Measurements from ENCODE around the gene DOCK4. TPM values are rescaled to one million over a fixed set of nuclear protein-coding genes. Genes with fewer than 3 reads are reported as not detected.

DOCK4 gene
- total RNA-seq, 1 donor from 2014 or later: 14.9 TPM

DNA sequence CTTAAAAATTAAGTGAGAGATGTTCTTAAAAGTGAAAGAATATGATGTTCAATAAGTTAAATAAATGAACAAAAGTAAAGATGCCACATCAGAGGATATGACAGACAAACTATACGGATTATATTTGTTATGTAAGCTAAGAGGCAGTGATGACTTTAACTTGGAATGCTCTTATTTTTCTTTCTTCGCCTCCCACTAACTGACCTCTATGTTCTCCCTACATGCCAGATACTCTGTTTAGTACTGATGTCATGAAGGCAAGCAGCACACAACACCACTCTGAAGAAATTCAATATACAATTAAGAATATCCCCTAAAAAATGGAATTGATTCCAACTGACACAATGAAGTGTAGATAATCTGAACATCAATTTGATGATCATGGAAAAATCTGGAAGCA is 223.4 kb downstream of the DOCK4 start:
- intact Hi-C loops (cut with DNase I): no loop called here
- no peak for DNase-seq
- ATAC-seq (ENCODE audit: poor library complexity): no peak

DNA sequence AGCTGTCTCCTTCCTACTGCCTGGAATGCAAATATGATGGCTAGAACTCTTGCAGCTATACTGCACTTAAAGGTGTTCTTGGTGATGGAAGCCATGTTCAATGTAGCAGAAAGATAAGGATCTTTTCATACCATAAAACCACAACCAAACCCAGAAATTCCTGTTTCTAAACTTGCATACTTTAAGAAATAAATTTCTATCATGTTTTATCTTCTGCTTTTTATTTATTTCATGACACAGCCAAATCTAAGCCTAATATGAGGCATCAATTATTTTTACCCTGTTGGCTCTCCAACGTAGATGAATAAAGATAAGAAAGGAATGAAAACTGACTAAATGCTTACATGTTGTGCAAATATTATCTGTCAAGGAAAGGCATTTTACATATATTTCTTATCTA is 224.1 kb downstream of the DOCK4 start:
- ATAC-seq (ENCODE audit: poor library complexity): no peak
- DNase-seq: no peak
- intact Hi-C loops (cut with DNase I): no loop called here

DNA sequence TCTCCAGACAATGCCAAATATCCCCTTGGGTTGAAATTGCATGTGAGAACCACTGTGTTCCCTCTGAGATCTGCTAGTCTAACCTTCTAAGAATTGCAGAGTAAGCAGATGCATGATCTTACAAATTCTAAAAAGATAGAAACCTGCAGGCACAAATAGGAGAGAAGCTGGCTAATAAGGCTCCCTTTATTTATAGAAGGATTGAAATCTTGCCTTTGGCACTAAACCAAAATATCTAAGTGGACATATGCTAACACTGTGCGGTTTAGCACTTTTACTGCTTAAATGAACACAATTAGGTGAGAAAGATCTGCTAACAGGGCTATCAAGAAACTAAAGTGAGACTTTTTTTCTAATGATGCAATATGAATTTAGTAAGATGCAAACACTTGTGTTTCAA is 225.5 kb downstream of the DOCK4 start:
- intact Hi-C loops (cut with DNase I): no loop called here
- DNase-seq (no peak), ATAC-seq (ENCODE audit: poor library complexity) (no peak)

DNA sequence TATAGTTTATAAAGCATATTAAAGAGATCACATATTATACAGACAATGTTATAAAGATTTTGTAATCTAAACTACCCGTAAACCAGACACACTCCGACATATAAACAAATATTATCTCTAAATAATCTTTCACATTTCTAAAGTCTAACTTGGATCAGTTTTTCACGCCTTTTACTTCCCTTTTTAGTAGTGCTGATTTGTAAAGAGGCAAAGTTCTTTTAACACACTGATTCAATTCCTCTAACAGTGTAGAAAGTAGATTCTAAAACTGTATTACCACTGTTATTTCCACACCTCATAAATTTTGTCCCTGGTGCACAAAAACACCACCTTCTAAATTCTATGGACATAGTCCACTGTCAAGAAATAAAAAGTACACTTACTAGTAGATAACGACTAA is 230.9 kb downstream of the DOCK4 start:
- no peak for ATAC-seq (ENCODE audit: poor library complexity)
- intact Hi-C loops (cut with DNase I): no loop called here
- DNase-seq: no peak

DNA sequence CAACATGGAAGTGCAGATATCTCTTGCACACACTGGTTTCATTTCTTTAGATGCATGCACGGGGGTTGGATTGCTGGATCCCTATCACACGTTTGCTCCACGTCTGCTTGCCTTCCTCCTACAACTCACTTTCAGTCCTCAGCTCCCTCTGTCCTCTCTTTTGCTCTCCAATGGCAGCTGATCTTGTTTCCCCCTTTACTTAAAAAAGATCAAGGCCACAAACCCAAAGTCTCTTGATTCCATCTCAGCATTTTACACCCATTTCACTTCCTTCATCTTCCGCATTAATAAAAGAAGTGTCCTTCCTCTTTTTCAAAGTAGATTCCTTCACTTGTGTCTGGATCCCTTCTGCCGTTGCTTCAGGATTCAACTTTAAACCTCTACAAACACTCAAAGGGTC is 245.2 kb downstream of the DOCK4 start:
- intact Hi-C loops (cut with DNase I): no loop called here
- DNase-seq (no peak), ATAC-seq (ENCODE audit: poor library complexity) (no peak)

DNA sequence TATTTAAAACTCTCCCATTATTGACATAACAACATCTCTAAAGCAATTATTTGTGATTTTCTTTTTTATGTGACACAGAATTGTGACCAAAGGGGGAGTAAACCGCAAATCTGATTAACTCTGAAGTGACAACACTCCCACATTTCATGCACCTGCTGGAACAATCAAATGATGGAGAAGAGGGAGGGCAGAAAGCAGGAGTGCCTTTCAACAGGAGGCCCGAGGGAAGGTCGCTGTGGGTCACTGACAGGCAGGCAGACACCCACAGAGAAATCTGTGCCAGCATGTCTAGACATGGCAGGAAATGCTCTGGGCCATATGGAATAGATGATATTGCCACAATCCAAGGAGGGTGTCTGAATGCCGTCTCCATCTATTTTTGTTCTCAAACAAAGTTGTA is 247.3 kb downstream of the DOCK4 start:
- intact Hi-C loops (cut with DNase I): no loop called here
- ATAC-seq (ENCODE audit: poor library complexity) (no peak), DNase-seq (no peak)

DNA sequence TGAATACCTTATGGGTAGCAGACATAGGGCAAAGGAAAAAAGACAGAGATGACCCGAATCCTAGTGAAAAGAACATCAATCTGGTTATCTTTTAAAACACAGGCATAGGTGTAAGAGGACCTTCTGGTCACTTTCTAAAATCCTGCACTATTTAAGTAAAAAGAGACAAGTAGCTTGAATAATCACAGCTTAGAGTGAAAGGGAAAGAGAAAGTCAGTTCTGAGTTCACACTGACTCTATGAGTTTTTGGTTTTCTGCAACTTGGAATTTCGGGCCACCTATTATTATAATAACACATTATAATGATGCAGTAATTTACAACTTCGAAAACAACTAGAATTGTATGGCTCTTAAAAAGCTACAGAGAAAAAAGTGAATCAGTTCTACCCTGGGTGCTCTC is 247.8 kb downstream of the DOCK4 start:
- no peak for ATAC-seq (ENCODE audit: poor library complexity)
- intact Hi-C loops (cut with DNase I): no loop called here
- DNase-seq: no peak

DNA sequence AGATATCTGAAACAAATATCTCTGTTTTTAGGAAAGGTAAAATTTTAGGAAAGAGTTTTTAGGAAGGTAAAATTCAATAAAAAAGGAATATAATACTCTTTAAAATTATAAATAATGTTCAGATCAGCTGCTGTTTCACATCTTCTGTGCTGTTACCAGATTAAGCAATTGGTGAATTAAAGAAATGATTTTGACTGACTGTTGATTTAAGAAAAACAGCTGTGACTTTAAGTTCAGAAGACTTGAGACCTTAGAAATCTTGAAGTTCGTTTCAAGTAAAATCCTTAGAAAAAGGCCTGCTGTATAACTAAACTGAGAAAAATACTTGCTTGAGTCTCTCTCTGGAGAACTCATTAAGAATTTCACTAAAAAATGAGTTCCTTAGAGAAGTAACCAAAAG is 250.6 kb downstream of the DOCK4 start:
- DNase-seq (no peak), ATAC-seq (ENCODE audit: poor library complexity) (no peak)
- intact Hi-C loops (cut with DNase I): no loop called here

DNA sequence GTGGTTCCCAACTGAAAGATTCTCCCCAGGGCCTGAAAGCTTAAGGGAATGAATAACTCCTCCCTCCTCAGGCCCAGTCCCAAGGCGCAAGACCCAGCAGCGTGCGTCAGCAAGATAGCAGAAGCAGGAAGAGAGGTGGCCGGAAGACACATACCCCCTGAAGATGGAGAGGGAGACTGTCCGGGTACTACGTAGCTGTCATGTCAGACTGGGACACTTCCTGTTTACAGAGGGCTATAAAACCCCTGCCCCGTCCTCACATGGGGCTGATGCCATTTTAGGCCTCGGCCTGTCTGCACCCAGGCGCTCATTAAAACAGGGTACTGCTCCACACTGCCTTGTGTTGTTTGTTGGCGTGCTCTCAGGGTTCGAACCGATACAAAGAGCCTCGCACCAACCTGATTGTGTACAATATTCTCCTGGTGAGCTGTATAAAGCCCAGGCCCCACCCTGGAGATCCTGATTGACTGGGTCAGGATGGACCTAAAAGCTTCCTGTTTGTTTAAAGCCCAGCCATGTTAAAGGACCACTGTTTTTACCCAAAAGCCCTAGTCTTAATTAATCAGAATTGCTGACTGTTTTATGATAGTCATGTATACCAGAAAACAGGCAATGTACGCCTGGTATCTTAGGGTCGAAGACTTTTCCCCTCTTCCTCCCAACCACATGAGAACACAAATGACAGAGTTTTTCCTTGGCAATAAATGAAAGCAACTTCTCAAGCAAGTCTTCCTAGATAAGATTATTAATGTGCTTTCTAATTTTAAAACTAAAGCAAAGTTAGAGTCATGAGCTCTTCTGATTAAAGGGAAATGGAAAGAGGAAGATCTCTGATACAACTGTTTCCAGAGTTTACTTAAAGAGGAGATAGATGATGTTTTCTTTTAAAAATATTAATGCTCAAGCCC is 251.5 kb downstream of the DOCK4 start:
- peak; percentile 21 for ATAC-seq (ENCODE audit: poor library complexity)
- intact Hi-C loops (cut with DNase I): no loop called here

DNA sequence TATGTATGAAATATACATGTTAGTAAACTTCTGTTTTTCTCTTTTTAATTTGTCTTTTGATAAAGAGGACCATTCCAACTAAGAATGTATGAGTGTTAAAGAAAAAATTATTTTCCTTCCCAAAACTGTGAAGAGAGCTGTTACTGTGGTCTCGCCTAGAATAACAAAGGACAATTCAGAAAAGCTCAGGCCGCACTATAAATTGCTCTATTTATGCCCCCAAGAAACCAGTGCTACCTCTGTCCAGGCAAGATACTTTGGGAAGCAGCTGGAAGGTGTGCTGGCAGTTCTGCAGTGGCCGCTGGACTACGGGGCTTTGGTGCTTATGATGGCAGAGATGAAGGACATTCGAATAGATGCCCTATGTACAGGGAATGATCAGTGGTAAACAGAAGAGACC is 252.1 kb downstream of the DOCK4 start:
- peak; percentile 32 for ATAC-seq (ENCODE audit: poor library complexity)
- intact Hi-C loops (cut with DNase I): no loop called here
- DNase-seq: no peak

More for the DNA sequence above, 251.5 kb downstream of the DOCK4 start:
- no peak for DNase-seq

DNA sequence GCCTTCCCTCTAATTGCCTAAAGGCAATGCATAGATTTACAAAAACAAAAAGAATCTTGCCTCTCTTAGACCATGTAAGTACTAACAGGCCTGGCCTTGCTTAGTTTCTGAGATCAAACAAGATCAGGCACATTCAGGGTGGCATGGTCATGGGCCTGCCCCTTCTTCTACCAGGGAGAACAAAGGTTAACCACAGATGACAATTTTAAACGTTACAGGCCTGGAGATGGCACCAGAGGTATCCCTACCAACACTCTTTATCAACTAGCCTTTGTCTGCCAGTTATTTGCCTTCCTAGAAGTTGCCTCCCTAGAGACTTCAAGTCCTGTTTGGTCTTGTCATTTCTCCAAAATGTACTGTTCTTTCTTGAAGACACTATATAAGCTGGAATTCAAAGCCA is 252.6 kb downstream of the DOCK4 start:
- ATAC-seq (ENCODE audit: poor library complexity) (peak; percentile 86), DNase-seq (no peak)
- intact Hi-C loops (cut with DNase I): no loop called here

DNA sequence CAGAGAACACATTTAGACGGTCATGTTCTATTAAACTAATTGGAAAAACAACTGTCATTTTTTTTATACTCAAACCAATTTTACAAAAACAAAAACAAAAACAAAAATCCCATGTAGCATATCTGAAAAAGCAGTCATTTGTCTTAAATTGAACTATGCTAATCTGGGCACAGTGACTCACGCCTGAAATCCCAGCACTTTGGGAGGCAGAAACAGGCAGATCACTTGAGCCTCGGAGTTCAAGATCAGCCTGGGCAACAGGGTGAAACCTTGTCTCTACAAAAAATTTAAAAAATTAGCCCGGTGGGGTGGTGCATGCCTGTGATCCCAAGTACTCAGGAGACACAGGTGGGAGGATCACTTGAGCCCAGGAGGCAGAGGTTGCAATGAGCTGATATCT is 253.4 kb downstream of the DOCK4 start:
- ATAC-seq (ENCODE audit: poor library complexity): no peak
- DNase-seq: no peak
- intact Hi-C loops (cut with DNase I): no loop called here

DNA sequence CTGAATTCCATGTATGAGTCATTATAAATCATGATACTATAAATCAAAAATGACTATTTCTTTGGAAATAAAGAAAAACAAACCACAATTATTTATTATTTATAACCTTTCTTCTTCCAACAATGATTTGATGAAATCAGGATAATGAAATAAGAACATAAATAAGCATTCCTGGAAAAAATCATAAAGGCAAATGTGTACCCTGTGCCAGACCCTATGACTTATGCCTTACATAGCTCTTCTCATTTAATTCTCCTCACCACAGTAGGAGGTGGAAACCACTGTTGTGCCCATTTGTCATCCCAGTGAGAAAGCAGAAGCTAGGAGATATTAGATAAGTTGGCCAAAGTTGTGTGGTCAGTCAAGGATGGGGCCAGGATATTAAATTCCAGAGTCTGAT is 255.1 kb downstream of the DOCK4 start:
- intact Hi-C loops (cut with DNase I): no loop called here
- no peak for ATAC-seq (ENCODE audit: poor library complexity)

DNA sequence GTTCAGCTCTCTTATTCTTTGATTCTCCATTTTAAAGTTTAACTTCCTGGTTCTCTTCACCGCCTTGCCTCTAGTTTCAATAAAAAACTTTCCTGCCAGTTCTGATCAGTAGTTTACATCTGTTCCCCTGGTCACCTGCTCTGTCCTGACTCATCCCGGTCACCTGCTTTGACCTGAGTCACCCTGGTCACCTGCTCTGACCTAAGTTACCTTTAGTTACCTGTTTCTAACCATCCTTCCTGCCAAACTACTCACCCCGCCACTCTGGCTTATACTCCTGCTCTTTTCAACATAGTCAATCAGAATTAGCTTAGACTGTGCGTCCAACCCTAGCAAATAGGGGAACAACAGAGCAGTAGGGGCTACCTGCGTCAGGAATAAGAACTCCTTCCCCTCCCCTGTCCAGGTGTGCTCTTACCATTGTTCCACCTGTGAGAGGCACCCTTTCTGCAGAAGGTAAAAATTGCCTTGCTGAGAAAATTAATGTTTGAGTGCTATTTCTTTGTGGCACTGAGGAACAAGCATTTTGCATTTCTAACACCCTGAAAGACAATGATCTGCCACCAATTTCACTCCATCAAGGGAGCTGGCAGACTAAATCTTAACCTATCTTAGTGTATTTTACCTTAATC is 263.6 kb downstream of the DOCK4 start:
- DNase-seq: no peak
- ATAC-seq (ENCODE audit: poor library complexity): no peak
- intact Hi-C loops (cut with DNase I): no loop called here

More for the DNA sequence above, 255.1 kb downstream of the DOCK4 start:
- no peak for DNase-seq

DNA sequence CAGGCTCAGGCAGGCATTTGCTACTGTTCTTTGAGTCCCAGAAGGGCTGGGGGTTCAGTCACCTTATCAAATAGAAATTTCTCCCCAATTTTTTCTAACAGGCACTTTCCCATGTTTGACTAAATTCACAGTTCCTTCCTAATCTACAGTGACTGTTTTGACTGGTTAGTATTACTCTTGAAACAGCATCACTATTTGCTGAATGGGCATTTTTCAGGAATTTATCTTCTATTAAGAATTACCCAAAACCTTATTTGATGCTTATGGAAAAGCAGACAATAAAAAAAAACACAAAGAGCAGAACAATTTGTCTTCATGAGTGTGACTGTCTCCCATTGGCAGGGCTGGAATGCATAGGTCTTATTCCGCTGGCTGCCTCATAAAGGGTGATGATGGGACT is 269.0 kb downstream of the DOCK4 start:
- intact Hi-C loops (cut with DNase I): no loop called here
- DNase-seq (no peak), ATAC-seq (ENCODE audit: poor library complexity) (no peak)

DNA sequence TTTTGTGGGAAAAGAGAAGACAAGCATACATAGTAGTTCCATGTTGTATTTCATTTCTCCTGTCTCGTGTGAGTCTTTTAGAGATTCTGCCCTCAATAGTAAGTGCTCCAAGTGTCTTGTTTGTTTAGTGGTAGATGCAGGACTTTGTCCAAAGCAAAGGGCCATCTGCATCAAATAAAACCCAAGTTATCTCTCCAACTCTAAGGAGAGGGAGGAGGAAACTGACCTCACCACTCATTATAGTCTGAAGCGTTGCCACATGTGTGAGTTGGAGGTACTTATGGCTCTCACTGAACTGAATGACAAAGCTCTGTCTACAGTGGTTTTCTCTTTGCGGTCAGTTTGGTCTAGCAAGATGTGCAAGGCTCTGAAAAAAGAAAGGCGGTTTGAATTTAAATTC is 272.6 kb downstream of the DOCK4 start:
- no peak for ATAC-seq (ENCODE audit: poor library complexity)
- no peak for DNase-seq
- intact Hi-C loops (cut with DNase I): no loop called here

DNA sequence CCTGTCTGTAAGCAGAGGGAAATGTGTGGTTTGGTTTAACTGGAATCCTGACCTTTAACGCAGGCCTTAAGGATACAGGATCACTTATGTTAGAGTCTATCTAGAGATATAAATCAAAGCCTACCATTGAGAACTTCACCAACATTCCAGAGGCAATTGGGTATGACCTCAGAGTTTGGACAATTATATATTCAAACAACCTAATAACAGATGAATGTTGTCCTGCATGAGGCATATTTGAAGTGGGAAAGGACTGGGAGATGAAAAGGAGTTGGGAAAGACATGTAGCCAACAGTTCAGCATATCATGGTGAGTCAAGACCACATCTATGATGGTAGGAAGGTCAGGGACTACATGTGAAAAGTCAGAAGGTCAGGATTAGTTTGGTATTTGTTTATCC is 274.2 kb downstream of the DOCK4 start:
- intact Hi-C loops (cut with DNase I): no loop called here
- ATAC-seq (ENCODE audit: poor library complexity) (no peak), DNase-seq (no peak)

DNA sequence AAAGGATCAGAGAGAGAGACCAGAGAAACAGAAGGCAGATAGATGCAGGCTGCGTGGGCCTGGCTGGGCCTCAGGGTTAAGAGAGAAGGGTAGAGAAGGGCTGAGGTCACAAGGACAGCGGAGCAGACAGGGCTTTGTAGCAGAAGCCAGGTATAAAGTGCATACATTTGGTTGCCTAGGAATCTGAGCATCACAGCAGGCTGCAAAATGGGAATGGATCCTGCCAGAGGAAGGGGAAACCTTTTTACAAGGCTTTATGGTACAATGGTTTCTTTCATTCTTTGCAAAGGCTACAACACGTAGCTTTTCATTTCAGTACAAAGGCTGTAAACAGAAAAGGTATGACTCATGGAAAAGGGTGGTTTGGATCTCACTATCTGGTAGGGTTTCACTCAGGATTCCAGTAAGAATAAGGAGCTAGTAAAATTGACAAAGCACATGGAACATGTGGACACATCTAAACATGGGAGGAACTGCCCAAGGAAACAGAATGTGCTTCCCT is 275.1 kb downstream of the DOCK4 start:
- DNase-seq (no peak), ATAC-seq (ENCODE audit: poor library complexity) (no peak)
- intact Hi-C loops (cut with DNase I): no loop called here

DNA sequence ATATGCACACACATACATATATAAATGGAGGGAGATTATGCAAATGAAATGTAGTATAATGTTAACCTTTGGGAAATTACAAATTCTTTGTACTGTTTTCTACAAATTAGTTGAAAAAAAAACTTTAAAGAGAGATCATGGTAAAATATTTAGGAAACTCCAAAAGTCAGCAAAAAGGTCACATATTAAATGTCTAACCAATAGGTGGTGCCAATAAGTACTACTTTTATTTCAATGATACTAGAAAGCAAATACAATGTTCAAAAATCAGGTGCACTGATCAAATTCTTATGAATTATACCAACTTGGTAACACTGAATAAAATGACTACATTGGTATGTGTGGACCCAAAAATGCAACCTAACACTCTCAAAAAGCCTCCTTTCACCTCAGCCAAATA is 276.9 kb downstream of the DOCK4 start:
- ATAC-seq (ENCODE audit: poor library complexity) (no peak), DNase-seq (no peak)
- intact Hi-C loops (cut with DNase I): no loop called here

DNA sequence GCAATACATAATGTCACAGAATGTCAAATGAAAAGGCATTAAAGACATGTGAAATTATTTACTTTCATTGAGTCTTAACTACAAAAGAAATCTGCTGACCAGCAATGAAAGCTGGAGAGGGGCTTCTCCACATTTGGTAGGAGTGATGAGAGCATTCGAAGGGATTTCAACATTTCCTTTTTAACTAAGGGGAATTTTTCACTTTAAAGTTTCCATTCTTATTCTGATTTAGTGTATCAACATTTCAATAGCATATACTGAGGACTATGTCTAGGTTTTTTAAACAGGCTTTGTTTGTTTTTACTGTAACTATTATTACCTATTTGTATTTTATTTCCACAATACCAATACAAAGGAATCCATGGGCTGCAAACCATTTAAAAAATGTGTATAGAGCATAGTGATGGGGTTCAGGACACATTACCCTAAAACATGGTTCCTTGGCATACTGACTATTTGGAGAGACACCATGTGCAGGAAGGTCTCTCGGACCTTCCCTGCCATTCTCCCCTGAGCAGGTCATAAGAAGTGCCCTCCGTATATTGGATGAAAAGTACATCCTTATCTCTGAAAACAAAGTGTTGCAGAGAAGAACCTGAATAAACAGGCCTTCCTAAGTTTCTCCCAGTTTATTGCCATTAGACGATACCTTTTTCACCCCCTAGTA is 278.7 kb downstream of the DOCK4 start:
- intact Hi-C loops (cut with DNase I): no loop called here

More for the DNA sequence above, 278.7 kb downstream of the DOCK4 start:
- ATAC-seq (ENCODE audit: poor library complexity) (no peak), DNase-seq (no peak)
